Measurements from ENCODE around the gene SNAPC4. TPM values are rescaled to one million over a fixed set of nuclear protein-coding genes. Genes with fewer than 3 reads are reported as not detected.

The SNAPC4 gene
- total and polyA plus RNA-seq, 9 of the 15 experiments (the other 6 are each of a cell fraction or from before 2014, with no cell fraction given): 0.21 to 21.8 (median 8.8) TPM

DNA sequence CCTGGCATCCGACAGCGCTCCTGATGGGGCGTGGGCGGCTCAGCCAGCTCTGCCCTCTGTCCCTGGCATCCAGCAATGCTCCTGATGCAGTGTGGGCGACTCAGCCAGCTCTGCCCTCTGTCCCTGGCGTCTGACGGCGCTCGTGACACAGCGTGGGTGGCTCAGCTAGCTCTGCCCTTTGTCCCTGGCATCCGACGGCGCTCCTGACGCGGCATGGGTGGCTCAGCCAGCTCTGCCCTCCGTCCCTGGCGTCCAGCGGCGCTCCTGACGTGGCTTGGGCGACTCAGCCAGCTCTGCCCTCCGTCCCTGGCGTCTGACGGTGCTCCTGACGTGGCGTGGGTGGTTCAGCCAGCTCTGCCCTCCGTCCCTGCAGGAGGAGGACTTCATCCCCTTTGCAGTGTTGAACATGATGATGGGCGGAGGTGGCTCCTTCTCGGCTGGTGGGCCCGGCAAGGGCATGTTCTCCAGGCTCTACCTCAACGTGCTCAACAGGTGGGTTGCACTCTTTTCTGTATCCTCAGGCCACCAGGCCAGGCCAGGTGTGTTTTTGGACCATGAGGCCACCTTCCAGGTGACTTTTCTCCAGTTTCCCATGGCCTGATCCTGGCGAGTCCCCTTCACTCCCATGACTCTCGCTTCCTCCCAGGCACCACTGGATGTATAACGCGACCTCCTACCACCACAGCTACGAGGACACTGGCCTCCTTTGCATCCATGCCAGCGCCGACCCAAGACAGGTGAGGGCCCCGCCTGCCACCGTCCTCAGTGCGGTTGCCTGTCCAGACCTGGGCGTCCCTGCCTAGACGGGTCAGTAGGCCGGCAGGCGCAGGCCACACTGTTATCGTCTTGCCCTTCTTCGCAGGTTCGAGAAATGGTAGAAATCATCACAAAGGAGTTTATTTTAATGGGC, 18.5 kb upstream of the SNAPC4 start:
- FAIRE-seq (no peak), DNase-seq (ENCODE audit: extremely low read depth in 1 of 4, low spot score in 3 of 4) (no peak), ATAC-seq (no peak)
- Histone ChIP-seq H3K9me3 (replicated peaks; ENCODE audit: control insufficient read depth, insufficient read depth, low read depth, low read length) (no peaks in the 10 kb centered on the region; the same call in 1 of the 2 replicates), H3K36me3 (ENCODE audit: control insufficient read depth, insufficient read depth, low read length) (peaks cover 96% of the 10 kb centered on the region), H4K20me1 (replicated peaks; ENCODE audit: control insufficient read depth, insufficient read depth, low read length) (no peaks in the 10 kb centered on the region), H3K79me2 (ENCODE audit: control insufficient read depth, insufficient read depth, low read length) (peaks cover 12% of the 10 kb centered on the region), H3K9ac (ENCODE audit: insufficient read depth in 1 of 2, low read depth in 2 of 2, low read length in 2 of 2) (no peak overlapping the region), H3K4me1 (replicated peaks in 1 of 2; ENCODE audit: control insufficient read depth in 2 of 2, insufficient read depth in 2 of 2, low read length in 2 of 2) (peaks cover 0 to 9% of the 10 kb centered on the region in 2 experiments; a peak in 2 of 5 replicates), H3K27me3 (ENCODE audit: control insufficient read depth in 2 of 2, insufficient read depth in 2 of 2, low read length in 2 of 2) (no peaks in the 10 kb centered on the region), H3K4me2 (ENCODE audit: insufficient read depth, low read length) (no peak overlapping the region), H3K4me3 (no peak overlapping the region), H3K27ac (ENCODE audit: extremely low read depth, low read depth, low read length) (no peak overlapping the region), H3K9me1 (ENCODE audit: control insufficient read depth, insufficient read depth, low read length) (no peaks in the 10 kb centered on the region), H2AFZ (ENCODE audit: low read depth, low read length) (no peak overlapping the region)
- POLR2A ChIA-PET: interaction anchor here (0.6 to 1.6 kb wide), 12 partner anchors 7 to 611 kb away, joined by 3 to 6 read pairs (median 3); no protein-coding TSS in a partner anchor
- 96% methylated on average over 42 of the region's 48 CpGs for WGBS (ENCODE audit: insufficient coverage, low coverage, missing lambda C conversion rate)
- in situ Hi-C loops (cut with MboI): no loop called here
- no TSS peak for BruUV-seq (replicated peaks)
- intact Hi-C loops (cut with micrococcal nuclease): no loop called here
- CTCF ChIA-PET (ENCODE audit: low intra/inter-chr PET ratio): no interaction called here
- TF ChIP-seq, protein P1, sequence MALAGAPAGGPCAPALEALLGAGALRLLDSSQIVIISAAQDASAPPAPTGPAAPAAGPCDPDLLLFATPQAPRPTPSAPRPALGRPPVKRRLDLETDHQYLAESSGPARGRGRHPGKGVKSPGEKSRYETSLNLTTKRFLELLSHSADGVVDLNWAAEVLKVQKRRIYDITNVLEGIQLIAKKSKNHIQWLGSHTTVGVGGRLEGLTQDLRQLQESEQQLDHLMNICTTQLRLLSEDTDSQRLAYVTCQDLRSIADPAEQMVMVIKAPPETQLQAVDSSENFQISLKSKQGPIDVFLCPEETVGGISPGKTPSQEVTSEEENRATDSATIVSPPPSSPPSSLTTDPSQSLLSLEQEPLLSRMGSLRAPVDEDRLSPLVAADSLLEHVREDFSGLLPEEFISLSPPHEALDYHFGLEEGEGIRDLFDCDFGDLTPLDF (CRISPR knock-in tag; IDR thresholded peaks at IDR 0.05): no peak
- TF ChIP-seq MEF2D (tag; conservative IDR thresholded peaks at IDR 0.05; ENCODE audit: low read depth) (no peak), RBM22 (IDR thresholded peaks at IDR 0.05; ENCODE audit: low read depth, low read length, poor library complexity, severe bottlenecking) (peak; percentile 30), POLR2G (IDR thresholded peaks at IDR 0.05; ENCODE audit: low read depth, low read length) (peak; percentile 60), BMI1 (IDR thresholded peaks at IDR 0.05; ENCODE audit: low read length) (no peak), ZFP30 (CRISPR knock-in tag; IDR thresholded peaks at IDR 0.05; ENCODE audit: borderline replicate concordance) (no peak), GTF2A2 (tag; IDR thresholded peaks at IDR 0.05) (no peak), EWSR1 (IDR thresholded peaks at IDR 0.05; ENCODE audit: borderline replicate concordance, low read depth, partially characterized antibody) (no peak), IRF2 (CRISPR knock-in tag; IDR thresholded peaks at IDR 0.05) (0 out of 2 replicates have a peak, but pooled peaks have one; percentile 38), RBFOX2 (IDR thresholded peaks at IDR 0.05; ENCODE audit: low read depth, low read length) (peak; percentile 65), MECOM (CRISPR knock-in tag; IDR thresholded peaks at IDR 0.05) (no peak), YBX1 (IDR thresholded peaks at IDR 0.05) (no peak)
- TF ChIP-seq, protein P2, sequence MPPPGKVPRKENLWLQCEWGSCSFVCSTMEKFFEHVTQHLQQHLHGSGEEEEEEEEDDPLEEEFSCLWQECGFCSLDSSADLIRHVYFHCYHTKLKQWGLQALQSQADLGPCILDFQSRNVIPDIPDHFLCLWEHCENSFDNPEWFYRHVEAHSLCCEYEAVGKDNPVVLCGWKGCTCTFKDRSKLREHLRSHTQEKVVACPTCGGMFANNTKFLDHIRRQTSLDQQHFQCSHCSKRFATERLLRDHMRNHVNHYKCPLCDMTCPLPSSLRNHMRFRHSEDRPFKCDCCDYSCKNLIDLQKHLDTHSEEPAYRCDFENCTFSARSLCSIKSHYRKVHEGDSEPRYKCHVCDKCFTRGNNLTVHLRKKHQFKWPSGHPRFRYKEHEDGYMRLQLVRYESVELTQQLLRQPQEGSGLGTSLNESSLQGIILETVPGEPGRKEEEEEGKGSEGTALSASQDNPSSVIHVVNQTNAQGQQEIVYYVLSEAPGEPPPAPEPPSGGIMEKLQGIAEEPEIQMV (tag; conservative IDR thresholded peaks at IDR 0.05; ENCODE audit: low read depth): no peak
